ENCODE measurements around the gene DIAPH2.

The DIAPH2 gene

DNA sequence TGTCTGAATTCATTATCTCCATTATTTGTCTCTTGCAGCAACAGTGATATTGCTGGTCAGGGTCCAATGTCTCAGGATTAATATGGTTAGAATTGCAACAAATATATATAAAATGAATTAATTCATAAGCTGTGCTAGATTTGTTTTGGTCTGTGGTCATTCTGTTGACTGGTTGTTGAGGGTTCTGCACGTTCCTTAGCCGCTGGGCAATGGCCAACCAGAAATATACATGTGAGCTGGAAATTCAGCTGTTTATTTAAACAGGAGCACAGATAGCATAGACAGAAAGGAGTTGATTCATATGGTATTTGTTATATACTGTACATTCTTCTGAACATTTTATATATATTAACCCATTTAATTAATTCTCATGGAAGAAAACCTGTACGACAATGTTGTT lies 299.9 kb downstream of the DIAPH2 start:
- Histone ChIP-seq H3K27me3 (no peaks in the 10 kb centered on the region), H3K9me3 (no peaks in the 10 kb centered on the region), H3K4me1 (ENCODE audit: control insufficient read depth in 1 of 2, insufficient read depth in 1 of 2, low read depth in 1 of 2, low read length in 1 of 2) (no peaks in the 10 kb centered on the region), H3K4me3 (ENCODE audit: low read depth in 1 of 2, low read length in 1 of 2) (no peak overlapping the region), H3K36me3 (no peaks in the 10 kb centered on the region), H3K27ac (no peak overlapping the region)
- TF ChIP-seq, protein P1, sequence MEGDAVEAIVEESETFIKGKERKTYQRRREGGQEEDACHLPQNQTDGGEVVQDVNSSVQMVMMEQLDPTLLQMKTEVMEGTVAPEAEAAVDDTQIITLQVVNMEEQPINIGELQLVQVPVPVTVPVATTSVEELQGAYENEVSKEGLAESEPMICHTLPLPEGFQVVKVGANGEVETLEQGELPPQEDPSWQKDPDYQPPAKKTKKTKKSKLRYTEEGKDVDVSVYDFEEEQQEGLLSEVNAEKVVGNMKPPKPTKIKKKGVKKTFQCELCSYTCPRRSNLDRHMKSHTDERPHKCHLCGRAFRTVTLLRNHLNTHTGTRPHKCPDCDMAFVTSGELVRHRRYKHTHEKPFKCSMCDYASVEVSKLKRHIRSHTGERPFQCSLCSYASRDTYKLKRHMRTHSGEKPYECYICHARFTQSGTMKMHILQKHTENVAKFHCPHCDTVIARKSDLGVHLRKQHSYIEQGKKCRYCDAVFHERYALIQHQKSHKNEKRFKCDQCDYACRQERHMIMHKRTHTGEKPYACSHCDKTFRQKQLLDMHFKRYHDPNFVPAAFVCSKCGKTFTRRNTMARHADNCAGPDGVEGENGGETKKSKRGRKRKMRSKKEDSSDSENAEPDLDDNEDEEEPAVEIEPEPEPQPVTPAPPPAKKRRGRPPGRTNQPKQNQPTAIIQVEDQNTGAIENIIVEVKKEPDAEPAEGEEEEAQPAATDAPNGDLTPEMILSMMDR (IDR thresholded peaks at IDR 0.05): no peak

DNA sequence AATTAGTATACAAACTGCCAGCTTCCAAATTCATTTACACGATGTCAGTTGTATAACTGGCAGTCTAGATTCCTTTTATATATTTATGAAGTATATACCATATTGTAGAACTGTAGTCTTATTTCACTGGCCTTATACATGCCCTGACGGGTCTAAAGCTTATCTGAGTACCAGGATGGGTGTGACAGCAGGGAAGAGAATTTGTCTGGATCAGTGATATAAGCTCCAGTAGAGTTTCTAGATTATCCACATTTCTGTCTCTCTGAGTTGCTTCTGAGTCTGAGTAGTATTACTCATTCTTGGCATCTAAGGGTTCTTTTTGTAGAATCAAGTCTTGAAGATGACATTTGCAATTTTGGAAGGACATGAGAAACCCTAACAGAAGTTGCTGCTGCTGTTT lies 300.4 kb downstream of the DIAPH2 start:
- no peaks in the 10 kb centered on the region for H3K4me1 ChIP-seq (ENCODE audit: control insufficient read depth in 1 of 2, insufficient read depth in 1 of 2, low read depth in 1 of 2, low read length in 1 of 2)
- no peaks in the 10 kb centered on the region for H3K27me3 ChIP-seq
- H3K36me3 ChIP-seq: no peaks in the 10 kb centered on the region
- H3K4me3 ChIP-seq (ENCODE audit: low read depth in 1 of 2, low read length in 1 of 2): no peak overlapping the region
- H3K27ac ChIP-seq: no peak overlapping the region
- no peaks in the 10 kb centered on the region for H3K9me3 ChIP-seq
- TF ChIP-seq, protein P1 (IDR thresholded peaks at IDR 0.05): no peak

DNA sequence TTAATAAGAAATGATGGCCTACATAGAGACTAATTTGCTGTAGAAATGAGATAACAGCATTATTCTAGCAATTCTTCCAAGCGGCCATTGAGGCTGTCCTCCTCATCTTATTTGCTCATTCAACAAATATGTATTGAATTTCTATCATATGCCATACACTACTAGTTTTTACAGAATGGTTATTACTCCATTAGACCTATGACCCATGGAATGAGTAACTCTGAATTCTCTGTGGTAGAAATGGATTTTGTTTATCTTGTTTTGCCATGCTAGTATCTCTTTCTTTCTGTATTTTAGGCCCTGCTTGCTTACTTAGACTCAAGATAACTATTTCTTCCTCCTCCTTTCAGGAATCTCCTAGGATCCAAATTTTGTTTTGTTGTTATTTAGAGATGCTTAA lies 302.6 kb downstream of the DIAPH2 start:
- no peaks in the 10 kb centered on the region for H3K36me3 ChIP-seq
- no peaks in the 10 kb centered on the region for H3K4me1 ChIP-seq (ENCODE audit: control insufficient read depth in 1 of 2, insufficient read depth in 1 of 2, low read depth in 1 of 2, low read length in 1 of 2)
- no peaks in the 10 kb centered on the region for H3K9me3 ChIP-seq
- no peak overlapping the region for H3K27ac ChIP-seq
- TF ChIP-seq, protein P1 (IDR thresholded peaks at IDR 0.05): no peak
- H3K27me3 ChIP-seq: no peaks in the 10 kb centered on the region
- no peak overlapping the region for H3K4me3 ChIP-seq (ENCODE audit: low read depth in 1 of 2, low read length in 1 of 2)

DNA sequence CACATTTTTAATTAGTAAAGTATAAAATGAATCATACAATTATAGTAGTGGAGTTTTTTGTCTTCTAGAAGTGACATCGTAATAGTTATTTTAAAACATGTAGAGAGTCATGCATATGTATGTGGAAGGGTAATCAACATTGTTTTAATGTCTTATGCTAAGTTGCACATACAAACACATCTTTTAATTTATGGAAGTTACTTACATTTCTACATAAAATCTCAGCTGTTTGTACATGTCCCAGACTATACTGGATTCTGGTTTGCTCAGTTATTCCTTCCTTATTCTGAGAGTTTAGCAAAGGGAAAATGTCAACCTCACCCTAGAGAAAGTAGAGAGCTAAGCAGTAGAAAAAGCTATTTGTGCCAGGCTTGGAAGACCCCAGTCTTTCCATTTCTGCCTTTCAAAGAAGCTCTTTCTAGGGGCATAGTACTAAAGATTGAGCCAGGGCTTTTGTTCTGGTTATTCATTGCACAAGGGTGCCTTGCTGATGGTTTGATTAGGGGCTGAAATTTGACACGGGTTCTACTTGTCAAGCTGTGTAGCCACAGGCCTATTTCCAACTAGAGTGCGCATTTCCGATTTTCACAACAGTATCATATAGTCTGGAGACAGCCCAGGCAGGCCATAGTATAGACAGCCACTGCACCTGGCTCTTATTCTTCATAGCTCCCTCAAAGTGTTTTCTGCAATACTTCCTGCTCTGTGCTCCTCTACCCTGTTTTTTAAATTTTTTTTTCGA lies 305.4 kb downstream of the DIAPH2 start:
- H3K27ac ChIP-seq: no peak overlapping the region
- H3K9me3 ChIP-seq: no peaks in the 10 kb centered on the region
- H3K4me3 ChIP-seq (ENCODE audit: low read depth in 1 of 2, low read length in 1 of 2): no peak overlapping the region
- TF ChIP-seq, protein P1 (IDR thresholded peaks at IDR 0.05): no peak
- H3K4me1 ChIP-seq (ENCODE audit: control insufficient read depth in 1 of 2, insufficient read depth in 1 of 2, low read depth in 1 of 2, low read length in 1 of 2): peaks cover 0 to 4% of the 10 kb centered on the region in 2 experiments
- no peaks in the 10 kb centered on the region for H3K27me3 ChIP-seq
- no peaks in the 10 kb centered on the region for H3K36me3 ChIP-seq

DNA sequence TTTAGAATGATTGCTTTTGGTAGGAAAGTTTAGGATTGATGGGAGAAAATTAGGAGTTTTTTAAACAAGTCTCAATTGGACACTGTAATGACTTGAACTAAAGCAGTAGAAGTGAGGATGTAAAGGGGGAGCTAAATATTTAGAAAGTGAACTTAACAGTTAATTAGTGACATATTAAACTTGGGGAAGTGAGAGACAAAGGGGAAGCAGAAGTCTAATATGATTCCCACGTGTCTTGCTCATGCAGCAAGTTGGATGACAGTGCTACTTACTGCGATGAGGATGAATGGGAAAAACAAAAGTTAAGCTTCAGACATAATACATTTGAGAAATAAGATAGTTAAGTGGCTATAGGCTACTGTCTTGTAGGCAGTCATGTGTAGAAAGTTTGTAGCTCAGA lies 309.5 kb downstream of the DIAPH2 start:
- H3K36me3 ChIP-seq: no peaks in the 10 kb centered on the region
- H3K4me3 ChIP-seq (ENCODE audit: low read depth in 1 of 2, low read length in 1 of 2): no peak overlapping the region
- H3K4me1 ChIP-seq (ENCODE audit: control insufficient read depth in 1 of 2, insufficient read depth in 1 of 2, low read depth in 1 of 2, low read length in 1 of 2): peaks cover 0 to 4% of the 10 kb centered on the region in 2 experiments
- H3K27ac ChIP-seq: no peak overlapping the region
- H3K9me3 ChIP-seq: no peaks in the 10 kb centered on the region
- H3K27me3 ChIP-seq: no peaks in the 10 kb centered on the region
- TF ChIP-seq, protein P1 (IDR thresholded peaks at IDR 0.05): no peak

Data from neutrophil (primary cell).